ENCODE data around the gene PROZ.

PROZ gene

DNA sequence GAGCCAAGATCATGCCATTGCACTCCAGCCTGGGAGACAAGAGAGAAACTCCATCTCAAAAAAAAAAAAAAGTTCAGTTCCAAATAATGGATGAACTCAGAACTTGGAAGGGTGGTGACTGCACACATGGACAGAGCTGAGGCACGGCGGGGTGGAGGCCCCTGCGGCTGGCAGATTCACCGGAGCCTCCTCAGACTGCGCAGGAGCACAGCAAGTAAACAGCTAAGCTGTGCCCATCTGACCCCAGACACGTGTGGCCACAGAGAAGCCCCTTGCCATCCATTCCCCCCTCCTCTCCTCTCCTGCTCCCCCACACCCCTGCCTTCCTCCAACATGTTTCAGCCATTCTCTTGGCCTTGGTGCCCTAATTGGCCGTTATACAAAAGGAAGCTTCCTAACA is 15.6 kb upstream of the PROZ start:
- DNase-seq: no peak

DNA sequence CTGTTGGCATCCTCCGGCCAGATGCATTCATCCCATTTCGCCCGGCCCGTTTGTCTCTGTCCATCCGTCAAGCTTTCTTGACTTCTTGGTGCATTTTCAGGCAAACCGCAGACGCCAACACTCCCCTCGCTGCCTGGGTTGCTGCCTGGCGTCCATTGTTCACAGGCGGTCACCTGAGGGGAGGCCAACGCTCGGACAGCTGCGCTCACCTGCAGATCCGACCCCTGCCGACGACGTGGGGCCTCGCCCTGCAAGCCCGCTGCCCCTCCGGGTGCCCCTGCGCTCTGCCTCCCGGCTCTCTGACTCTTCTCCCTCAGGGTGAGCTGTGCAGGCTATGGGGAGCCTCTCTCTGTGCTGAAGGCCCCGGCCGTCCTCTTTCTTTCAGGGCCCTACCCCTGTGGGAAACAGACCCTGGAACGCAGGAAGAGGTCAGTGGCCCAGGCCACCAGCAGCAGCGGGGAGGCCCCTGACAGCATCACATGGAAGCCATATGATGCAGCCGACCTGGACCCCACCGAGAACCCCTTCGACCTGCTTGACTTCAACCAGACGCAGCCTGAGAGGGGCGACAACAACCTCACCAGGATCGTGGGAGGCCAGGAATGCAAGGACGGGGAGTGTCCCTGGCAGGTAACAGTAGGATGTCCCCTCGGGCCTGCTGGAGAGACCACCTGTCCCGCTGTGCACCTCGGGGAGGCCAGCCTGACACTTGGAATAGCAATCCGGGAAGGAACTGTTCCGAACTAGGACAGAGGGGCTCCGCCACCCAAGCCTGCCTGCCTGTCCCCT is 14.8 kb upstream of the PROZ start:
- DNase-seq: no peak

DNA sequence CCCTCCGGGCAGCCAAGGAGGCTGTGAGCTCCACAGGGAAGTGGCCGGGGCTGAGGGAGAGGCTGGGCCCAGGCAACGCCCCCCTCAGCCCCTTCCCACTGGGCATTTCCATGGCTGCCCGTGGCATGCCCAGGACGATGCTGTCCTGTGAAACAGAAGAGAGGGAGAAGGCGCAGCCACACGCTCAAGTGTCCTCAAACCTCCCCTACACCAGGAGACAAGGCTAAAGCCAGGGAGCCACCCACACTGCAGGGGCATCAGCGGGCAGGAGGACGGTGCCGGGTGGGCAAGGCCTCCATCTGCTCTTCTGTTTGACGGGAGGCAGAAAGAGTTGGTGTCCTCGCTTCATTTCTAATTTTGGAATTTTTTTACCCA is 14.2 kb upstream of the PROZ start:
- no peak for DNase-seq

DNA sequence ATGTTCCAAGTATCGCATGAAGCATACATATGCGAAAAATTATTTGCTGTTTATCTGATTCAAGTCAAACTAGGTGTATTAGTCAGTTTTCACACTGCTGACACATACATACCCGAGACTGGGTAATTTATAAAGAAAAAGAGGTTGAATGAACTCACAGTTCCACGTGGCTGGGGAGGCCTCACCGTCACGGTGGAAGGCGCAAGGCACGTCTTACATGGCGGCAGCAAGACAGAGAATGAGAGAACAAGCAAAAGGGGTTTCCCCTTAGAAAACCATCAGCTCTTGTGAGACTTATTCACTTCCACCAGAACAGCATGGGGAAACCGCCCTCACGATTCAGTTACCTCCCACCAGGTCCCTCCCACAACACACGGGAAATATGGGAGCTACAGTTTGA is 13.0 kb upstream of the PROZ start:
- no peak for DNase-seq

DNA sequence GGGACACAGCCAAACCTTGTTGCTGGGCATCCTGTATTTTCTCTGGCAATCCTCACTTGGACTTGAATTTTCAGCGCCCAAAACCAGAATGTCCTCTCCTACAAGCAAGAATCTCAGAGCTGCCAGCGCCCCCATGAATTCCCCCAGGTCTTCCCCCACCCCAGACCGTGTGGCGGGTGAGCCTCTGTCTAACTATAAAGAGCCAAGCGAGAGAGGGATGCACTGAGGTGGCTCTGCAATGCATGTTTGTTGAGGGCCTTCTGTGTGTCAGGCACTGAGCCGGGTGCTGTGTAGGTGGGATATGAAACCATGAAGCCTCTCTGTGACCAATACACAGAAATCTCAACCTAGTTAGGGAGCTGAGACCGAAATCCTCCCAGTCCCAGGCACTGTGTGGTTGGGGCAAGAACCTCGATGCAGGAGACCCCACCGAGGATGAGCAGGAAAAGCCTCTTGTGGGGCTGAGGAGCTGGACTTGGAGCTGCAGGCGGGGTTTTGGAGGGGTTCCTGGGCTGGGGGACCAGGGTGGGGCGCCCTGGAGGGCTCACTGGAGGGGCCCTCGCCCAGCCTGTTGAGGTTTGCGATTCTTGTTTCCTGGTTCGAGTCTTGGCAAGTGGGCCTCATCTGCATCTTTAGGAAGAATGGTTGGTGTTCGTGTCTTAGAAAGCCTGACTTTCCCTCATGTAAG is 12.4 kb upstream of the PROZ start:
- DNase-seq: no peak

DNA sequence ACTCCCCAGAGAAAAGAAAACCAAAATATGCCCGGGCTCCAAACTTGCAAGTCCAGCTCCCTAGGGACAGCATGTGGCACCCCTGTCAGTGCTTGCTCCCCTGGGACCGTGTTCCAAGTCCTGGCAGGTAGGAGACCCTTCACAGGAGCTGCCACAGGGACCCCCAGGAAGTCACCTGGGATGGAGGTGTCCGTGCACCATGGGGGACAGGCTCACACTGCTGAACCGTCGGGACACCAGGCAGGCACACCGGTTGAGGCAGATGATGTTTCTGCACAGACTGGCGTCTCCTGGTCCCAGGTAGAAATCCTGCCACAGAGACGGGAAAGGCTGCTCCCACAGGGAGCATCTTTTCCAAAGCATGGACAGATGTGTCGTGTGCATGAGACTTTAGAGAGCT is 11.7 kb upstream of the PROZ start:
- no peak for DNase-seq

DNA sequence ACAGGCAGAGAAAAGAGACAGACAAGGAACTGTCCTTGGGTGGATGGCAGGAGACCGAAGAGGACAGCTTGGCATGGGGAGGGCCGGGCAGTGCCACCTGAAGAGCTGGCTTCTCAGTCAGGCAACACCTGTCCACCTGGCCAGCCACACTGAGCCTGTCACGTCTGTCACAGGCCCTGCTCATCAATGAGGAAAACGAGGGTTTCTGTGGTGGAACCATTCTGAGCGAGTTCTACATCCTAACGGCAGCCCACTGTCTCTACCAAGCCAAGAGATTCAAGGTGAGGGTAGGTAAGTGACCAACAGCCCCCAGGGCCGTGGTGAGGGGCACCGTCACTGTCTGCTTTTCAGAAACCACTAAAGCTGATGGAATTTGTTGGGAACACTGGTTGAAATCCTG is 11.2 kb upstream of the PROZ start:
- DNase-seq: no peak

DNA sequence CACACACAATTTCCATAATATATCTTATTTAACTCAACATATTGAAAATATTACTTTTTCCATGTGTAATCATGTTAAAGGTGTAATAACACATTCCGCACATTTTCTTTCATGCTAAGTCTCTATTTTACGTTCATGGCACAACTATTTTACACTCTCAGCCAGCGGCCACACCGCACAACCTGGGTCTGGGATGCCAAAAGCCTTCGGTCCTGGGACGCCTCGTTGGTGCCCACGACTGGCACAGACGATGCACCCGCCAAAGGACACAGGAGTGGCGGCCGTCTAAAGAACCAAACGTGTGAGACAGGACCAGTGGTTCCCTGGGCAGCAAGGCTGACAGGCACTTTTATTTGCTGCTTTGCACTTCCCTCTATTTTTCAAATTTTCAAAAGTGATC is 10.0 kb upstream of the PROZ start:
- no peak for DNase-seq

DNA sequence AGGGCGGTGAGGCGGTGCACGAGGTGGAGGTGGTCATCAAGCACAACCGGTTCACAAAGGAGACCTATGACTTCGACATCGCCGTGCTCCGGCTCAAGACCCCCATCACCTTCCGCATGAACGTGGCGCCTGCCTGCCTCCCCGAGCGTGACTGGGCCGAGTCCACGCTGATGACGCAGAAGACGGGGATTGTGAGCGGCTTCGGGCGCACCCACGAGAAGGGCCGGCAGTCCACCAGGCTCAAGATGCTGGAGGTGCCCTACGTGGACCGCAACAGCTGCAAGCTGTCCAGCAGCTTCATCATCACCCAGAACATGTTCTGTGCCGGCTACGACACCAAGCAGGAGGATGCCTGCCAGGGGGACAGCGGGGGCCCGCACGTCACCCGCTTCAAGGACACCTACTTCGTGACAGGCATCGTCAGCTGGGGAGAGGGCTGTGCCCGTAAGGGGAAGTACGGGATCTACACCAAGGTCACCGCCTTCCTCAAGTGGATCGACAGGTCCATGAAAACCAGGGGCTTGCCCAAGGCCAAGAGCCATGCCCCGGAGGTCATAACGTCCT is 9.4 kb upstream of the PROZ start:
- no peak for DNase-seq

DNA sequence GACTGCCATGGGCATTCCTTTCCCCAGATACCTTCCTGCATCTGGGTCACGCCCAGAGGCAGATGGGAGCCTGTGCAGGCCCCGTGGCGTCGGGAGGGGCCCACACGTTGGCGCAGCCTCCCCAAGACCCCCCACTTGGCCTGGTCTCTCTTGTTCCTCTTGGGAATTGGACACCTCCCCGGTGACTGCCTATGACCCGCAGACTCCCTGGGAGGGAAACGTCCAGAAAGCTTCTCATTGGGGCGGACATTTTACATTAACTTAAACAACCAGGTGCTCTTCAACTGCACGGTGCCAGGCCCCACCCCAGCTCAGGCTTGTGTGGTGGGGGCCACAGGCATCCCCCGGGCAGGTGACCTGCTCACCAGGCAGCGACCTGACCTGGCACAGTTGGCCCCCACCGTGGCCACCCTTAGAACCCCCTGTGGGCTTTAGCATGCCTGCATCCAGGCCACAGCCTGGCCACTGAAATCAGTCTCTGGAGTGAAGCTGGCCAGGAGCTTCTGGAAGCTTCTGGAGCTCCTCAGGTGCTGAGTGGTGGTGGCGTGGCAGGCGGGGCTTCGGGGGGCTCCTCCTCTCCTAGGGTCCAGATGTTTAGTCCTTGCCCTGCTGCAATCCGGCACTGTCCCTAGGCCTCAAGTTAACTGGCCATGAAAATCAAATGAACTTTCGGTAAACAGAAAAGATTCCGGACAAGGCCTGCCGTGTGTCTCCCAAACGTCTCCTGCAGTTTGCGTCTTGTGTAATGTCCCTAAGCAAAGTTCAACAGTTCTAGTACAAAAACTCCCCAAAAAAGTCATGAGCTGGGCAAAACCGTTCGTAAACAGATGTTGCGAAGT is 8.5 kb upstream of the PROZ start:
- DNase-seq: no peak

DNA sequence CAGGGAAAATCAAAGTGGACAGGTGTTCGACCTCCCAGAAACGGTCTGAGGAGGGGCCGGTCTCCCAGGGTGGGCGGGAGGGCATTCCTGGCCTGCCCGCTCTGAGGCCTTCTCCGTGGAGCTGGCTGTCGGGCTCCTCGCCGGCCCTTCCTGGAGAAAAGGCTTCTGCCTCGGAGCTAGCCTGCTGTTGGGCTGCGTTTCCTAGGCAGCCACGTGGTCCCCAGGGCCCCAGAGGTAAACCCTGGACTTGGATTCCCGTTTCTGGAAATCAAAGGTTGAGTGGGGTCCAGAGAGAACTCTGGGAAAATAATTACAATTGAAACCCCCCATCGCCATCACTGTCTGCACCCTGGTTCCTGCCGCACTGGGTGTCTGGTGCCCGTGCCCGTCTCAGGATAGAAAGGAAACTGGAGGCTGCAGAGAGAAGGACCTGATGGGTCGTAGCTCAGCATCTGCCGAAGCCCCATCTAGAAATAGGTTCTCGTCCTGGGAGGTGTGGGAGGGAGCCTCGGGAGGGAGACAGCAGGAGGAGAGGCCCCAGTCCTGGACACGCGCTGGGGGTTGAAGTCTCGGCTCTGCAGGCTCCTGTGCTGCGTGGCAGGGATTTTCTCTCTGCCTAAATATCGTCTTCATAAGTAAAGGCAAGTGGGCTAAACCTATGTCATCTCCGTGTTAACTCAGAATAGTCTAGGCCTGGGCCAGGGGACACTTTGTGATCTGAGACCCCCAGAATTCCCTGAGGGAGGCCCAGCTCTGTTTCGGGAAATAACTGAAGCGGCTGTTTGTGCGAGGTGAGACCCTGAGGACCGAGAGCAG is 7.7 kb upstream of the PROZ start:
- DNase-seq: no peak

DNA sequence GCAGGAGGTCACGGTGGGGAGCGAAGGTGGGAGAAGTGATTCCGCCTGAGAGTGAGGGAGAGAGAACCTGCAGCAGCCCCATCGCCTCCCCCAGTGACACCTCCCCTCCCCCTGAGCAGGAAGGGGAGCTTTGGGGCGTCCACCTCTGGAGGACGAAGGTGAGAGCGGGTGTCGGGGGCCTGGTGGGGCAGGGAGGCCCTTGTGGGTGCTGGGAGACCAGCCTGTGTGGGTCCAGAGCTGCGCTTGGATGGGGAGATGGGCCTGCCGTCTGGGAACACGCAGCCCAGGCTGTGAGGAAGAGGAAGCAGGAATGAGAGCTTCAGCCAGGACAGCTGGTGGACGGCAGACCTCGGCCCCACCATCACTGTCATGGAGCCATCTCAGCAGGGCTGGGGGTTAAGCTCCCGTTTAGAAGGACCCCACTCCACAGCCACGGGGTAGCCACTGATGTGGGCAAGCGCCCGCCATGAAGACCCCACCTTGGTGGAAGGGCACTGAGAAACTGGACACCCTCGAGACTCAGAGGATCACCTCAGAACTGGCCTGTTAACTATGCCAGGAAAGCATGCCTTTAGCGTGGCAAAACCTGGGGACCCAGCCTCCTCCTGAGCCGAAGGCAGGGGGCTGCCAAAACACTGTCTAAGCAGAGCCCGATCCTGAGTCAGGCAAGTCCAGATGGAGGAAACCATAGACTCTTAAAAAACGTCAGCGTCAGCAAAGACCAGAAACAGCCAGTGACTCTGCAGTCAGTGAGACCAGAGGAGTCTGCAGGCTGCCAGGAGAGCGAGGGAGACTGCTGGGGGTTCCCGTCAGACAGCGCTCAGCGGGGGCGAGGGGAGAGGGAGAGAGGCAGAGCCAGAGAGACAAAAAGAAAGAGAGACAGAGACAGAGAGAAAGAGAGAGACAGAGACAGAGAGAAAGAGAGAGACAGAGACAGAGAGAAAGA is 6.4 kb upstream of the PROZ start:
- DNase-seq: peak in 1 of 2 donors; percentile 23

DNA sequence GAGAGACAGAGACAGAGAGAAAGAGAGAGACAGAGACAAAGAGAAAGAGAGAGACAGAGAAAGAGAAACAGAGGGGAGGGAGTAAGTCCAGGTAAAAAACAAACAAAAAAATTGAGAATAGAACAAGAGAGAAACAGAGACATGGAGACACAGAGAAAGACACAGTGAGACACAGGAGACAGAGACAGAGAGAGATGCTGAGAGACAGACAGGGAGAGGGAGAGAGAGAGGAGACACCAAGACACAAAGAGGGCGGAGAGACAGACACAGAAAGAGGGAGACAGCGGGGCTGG is 5.8 kb upstream of the PROZ start:
- no peak for DNase-seq

DNA sequence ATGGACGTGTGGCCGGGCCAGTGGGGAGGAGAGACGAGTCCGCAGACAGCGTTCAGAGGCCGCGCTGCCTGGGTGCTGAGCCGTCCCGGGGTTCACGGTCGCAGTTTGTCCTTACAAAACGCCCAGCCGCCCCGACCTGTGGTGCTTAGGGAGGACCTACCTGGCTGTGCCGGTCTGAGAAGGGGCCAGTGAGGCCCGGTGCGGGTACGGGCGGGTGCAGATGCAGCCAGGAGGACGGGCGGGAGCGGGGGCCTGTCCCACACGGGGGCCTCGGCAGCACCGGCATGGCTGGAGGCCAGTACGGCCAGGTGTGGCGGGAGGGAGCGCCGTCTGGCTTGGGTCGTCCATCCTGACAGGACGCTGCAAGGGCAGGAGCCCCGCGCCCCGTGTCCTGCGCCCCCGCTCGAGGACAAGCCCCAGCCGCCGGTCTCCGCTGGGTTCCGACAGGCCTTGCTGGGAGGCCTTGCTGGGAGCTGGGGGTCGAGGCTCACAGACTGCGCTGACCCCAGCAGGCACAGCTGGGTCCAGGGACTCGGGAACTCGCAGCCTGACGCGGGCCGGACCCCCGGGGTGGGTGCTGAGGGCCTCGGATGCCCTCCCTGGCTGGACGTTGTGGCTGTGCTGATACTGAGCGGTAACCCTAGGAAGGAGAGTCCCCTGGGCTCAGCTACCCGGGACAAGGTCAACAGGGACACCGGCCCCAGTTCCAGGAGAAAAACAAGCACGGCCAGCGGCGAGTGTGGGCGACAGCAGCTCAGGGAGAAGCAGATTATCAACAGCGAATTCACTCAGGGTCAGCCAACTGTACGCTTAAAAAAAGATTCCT is 5.3 kb upstream of the PROZ start:
- DNase-seq: no peak

DNA sequence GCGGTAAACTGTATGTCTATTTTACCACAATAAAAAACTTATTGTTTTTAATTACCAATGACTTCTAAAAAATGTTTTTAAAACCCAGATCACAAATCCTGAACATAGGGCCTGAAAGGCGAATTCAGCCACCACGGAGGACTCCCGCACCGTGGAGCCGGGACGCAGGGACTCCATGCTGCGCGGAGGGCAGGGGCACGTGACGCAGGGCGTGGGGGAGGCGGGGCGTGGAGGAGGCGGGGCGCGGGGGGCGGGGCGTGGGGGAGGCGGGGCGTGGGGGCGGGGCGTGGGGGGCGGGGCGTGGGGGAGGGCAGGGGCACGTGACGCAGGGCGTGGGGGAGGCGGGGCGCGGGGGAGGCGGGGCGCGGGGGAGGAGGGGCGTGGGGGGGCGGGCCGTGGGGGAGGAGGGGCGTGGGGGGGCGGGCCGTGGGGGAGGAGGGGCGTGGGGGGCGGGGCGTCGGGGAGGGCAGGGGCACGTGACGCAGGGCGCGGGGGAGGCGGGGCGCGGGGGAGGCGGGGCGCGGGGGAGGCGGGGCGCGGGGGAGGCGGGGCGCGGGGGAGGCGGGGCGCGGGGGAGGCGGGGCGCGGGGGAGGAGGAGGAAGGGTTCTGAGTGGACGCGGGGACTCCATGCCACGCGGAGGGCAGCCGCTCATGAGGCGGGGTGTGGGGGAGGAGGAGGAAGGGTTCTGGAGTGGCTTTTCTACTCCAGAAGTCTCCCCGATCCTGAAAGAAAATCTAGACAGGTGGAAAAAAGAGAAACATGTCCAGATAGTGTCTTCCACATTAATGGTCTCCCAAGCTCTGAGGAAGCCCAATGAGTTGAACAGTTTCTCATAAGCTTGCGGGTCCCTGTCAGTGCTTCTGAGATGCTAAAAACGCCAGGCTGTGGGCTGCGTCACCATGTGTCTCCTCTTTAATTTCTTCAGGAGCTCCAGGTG is 4.4 kb upstream of the PROZ start:
- peak; percentile 68 to 71 for DNase-seq

DNA sequence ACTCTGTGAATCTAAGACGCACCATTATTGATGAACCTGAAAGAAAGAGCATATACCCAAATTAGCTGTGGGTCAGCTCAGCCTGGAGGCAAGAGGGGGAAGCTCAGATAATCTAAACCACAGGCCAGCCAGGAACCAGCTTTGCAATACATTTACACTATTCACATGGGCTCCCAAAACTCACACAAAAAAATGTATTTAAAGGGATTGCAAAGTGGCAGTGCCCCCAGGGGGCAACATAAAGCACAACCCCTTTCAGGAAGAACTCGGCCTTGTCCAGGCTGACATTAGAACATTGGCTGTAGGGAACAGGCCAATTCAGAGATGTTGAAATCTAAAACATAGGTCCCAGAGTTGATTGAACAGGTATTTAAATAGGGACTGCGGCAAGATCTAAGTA is 3.2 kb upstream of the PROZ start:
- no peak for DNase-seq

DNA sequence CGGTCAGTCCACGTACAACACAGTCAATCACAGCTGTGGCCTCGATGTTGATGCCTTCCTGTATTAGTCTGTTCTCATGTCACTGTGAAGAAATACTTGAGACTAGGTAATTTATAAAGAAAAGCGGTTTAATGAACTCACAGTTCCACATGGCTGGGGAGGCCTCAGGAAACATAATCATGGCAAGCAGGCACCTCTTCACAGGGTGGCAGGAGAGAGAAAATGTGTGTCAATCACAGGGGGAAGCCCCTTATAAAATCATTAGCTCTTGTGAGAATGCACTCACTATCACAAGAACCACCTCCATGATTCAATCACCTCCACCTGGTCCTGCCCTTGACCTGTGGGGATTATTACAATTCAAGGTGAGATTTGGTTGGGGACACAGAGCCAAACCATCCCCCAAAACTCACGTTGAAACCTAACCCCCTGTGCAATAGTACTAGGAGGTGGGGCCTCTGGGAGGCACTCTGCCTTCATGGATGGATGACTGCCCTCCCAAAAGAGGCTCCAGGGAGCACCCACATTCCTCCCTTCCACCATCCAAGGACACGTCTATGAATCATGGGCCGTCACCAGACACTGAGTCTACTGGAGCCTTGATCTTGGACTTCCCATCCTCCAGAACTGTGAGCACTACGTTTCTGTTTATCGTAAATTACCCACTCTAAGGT is 2.3 kb upstream of the PROZ start:
- DNase-seq: no peak

DNA sequence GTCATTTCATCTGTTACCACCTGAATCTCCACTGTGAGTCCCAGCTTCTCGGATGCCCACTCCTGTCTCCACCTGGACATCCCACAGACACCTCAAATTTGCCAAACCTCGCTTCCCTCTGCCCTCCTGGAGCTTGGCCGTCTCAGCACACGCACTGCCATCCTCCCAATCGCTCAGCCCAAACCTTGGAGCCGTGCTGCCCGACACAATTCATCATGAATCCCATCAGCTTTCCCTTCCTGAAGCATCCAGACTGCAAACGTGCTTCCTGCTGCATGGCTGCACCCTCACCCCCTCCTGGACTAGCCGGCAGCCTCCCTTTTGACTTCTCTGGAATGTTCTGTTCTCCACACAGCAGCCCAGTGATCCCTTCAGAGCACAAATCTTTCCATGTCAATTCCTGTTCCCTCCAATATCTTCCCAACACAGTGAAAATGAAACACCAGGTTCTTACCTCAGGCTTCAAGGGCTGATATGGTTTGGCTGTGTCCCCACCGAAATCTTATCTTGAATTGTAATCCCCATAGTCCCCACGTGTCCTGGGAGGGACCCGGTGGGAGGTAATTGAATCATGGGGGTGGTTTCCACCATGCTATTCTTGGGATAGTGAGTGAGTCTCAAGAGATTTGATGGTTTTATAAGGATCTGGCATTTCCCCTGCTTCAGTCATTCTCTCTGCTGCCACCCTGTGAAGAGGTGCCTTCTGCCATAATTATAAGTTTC is 1.1 kb upstream of the PROZ start:
- DNase-seq: no peak
